ENCODE results near the gene SARNP.

SARNP gene

DNA sequence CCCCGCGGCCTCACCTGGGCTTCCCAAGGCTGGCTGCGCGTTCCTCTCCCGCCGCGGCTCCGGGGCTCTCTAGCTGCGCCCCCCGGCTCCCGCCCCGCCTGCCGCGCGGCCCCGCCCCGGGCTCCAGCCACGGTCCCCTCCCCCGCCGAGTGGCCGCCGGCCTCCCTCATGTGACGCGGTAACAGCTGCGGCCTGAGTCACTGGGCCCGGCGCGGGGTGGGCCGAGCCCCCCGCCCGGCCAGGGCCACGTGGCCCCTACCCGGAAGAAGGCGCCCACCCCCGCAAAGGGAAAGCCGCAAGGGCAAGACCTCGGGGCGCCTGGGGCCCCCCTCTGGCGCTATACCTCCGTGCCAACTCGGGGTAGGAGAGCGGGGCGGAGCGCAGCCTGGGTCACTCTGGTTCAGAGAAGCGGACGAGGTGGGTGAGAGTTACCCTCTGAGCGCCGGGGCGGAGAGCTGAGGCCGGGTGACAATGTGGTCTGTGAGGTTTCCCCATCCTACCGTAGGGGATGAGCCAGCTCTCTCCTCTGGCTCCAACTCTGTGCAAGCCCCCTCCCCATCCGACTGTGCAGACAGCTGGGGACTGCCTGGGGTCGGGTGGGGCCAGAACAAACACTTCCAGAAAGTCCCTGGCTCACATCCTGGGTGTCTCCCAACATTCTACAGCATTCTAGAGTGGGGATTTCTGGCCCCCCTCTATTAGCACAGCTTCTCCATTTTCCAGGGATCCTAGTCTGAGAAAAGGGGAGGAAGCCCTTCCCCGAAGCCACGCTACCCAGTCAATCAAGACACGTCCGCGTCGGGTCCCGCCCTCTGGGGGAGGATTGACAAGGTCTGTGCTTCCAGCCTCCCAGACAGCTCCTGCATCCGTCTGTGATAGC, 88.3 kb downstream of the SARNP start, which contains the start of gene CD63:
CD63 (minus strand) TSS at position 71 of the 880 bp plus-strand sequence. CDS start 668 bp downstream, outside the sequence.
- peak; percentile 96 for DNase-seq (ENCODE audit: low spot score)
- TF ChIP-seq, protein P1, sequence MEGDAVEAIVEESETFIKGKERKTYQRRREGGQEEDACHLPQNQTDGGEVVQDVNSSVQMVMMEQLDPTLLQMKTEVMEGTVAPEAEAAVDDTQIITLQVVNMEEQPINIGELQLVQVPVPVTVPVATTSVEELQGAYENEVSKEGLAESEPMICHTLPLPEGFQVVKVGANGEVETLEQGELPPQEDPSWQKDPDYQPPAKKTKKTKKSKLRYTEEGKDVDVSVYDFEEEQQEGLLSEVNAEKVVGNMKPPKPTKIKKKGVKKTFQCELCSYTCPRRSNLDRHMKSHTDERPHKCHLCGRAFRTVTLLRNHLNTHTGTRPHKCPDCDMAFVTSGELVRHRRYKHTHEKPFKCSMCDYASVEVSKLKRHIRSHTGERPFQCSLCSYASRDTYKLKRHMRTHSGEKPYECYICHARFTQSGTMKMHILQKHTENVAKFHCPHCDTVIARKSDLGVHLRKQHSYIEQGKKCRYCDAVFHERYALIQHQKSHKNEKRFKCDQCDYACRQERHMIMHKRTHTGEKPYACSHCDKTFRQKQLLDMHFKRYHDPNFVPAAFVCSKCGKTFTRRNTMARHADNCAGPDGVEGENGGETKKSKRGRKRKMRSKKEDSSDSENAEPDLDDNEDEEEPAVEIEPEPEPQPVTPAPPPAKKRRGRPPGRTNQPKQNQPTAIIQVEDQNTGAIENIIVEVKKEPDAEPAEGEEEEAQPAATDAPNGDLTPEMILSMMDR (conservative IDR thresholded peaks at IDR 0.05; ENCODE audit: low read depth) = no peak
- POLR2A ChIA-PET (ENCODE audit: low non-redundant PET) = interaction anchor here (0.5 kb wide), 2 partner anchors 318 to 332 kb away, joined by 3 read pairs; no protein-coding TSS in a partner anchor
- H3K27ac ChIP-seq = peak within 1 kb of the TSS; percentile 99
- CTCF ChIA-PET = interaction anchor here (0.5 to 1.3 kb wide), 3 partner anchors 9 to 33 kb away, joined by 3 to 5 read pairs (median 4); partner anchors contain the start of gene RDH5

DNA sequence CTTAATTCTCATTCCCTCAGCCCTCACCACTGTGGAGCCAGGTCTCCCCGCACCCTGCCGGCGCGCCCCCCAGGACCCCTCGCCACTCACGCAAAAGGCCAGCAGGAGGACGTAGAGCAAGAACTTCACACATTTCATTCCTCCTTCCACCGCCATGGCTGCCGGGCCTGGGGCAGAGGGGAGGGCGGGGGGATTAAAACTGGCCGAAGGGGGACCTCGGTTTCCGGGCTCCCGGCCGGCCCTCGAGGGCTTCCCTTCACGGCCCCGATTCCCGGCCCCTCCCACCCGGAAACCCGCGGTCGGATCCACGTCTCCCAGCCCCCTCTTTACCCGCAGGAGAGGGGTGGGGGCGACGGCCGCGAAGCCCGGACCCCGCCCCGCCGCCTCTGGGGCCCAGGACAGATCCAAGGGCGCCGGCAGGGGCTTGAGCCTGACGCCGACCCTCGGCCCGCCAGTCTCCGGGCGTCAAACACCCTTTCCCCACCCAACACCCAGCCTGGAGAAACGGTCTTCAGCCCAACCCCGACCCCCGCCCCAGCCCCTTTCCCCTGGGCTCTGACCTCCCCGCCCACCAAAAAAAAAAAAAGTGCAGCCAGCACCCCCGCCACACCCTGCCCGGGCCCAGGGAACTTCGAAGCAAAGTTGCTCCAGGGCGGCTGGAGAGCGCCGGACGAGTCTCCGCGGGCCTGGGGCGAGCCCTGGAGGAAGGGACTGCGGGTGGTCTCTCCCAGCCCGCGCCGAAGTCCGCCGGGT, 89.2 kb downstream of the SARNP start:
- H3K27ac ChIP-seq = peak overlapping the region; percentile 99
- CTCF ChIA-PET = interaction anchor here (0.6 kb wide), 1 partner anchor 55 kb away, joined by 5 read pairs; no protein-coding TSS in a partner anchor
- POLR2A ChIA-PET (ENCODE audit: low non-redundant PET) = no interaction called here
- DNase-seq (ENCODE audit: low spot score) = peak; percentile 55
- TF ChIP-seq, protein P1 (conservative IDR thresholded peaks at IDR 0.05; ENCODE audit: low read depth) = no peak

DNA sequence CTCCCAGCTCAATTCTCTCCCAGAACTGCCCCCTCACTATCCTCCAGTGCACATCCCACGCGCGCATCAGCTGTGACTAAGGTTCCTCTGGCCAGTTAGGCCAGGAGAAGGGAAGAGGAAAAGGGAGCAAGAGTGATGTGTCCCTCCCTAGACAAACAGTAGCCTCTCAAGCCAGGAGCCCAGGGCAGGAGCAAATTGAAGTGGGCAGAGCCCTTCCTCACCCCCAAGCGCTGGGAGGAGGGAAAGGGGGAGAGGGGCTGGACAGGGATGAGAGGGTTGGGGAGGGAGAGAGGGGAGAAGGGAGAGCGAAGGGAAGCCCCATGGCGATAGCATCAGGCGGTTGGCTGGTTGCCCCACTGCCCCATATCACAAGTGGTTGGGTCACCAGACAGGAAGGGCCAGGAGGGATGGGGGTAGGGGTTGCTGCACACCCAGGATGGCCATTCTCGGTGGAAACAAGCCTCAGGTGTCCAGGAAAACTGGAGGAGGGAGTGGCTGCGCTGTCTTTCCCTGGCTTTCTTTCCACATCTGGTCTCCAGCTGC, 89.8 kb downstream of the SARNP start:
- DNase-seq (ENCODE audit: low spot score) = no peak
- peak overlapping the region; percentile 99 for H3K27ac ChIP-seq
- TF ChIP-seq, protein P1 (conservative IDR thresholded peaks at IDR 0.05; ENCODE audit: low read depth) = no peak
- ChIA-PET POLR2A (ENCODE audit: low non-redundant PET) (no interaction called here), CTCF (interaction anchor here (0.6 to 0.7 kb wide), 2 partner anchors 55 to 108 kb away, joined by 5 read pairs; no protein-coding TSS in a partner anchor)

DNA sequence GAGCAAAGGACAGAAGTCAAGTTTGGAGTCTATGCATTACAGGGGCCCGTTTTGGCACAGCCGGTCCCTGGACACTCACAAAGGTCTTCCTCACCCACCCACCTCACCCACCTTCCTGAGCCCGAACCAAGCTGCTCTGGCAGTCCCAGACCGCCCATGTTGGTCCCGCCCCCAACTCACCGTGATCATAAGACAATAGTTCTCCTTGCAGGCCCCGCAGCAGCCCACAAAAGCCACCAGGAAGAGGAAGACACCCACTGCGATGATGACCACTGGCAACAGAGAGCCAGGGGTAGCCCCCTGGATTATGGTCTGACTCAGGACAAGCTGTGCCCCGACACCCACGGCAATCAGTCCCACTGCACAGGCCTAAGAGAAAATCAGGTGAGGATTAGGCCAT, 90.6 kb downstream of the SARNP start:
- ChIA-PET POLR2A (ENCODE audit: low non-redundant PET) (no interaction called here), CTCF (interaction anchor here (0.7 kb wide), 1 partner anchor 107 kb away, joined by 5 read pairs; no protein-coding TSS in a partner anchor)
- peak overlapping the region; percentile 99 for H3K27ac ChIP-seq
- no peak for DNase-seq (ENCODE audit: low spot score)
- TF ChIP-seq, protein P1 (conservative IDR thresholded peaks at IDR 0.05; ENCODE audit: low read depth) = no peak

DNA sequence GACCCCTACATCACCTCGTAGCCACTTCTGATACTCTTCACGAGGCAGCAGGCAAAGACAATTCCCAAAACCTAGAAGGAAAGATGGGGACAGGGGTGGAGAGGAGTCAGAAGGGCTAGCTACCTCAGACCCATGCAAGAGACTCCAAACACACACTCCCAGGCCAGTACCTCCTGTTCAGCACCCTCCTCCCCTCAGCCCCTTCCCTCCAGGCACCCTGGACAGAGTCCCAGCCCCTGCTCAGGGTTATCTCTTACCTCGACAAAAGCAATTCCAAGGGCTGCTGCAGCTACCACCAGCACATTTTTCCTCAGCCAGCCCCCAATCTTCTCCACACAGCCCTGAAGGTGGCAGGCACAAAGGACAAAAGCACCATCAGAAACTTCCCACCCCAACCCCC, 92.0 kb downstream of the SARNP start:
- TF ChIP-seq, protein P1 (conservative IDR thresholded peaks at IDR 0.05; ENCODE audit: low read depth) = no peak
- no peak for DNase-seq (ENCODE audit: low spot score)
- peak overlapping the region; percentile 99 for H3K27ac ChIP-seq
- ChIA-PET POLR2A (ENCODE audit: low non-redundant PET) (no interaction called here), CTCF (interaction anchor here (1.3 kb wide), 1 partner anchor 12 kb away, joined by 11 read pairs; no protein-coding TSS in a partner anchor)

DNA sequence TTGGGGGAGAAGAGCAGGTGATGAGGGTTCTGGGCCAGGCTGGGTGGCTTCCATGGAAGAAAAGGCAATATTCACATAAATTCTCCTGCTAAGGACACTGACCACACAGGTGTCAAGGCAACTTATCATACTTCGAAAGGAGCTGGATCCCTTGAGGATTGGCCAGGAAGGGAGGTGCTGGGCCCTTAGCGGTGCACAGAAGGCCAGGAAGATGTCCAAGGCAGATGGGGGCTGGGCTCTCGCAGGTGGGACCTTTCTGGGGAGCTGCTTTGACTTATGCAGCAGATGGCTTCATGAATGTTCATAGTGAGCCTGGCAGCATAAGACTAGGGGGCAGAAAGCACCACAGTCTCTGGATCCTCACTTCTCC, 92.6 kb downstream of the SARNP start:
- ChIA-PET POLR2A (ENCODE audit: low non-redundant PET) (interaction anchor here (0.6 kb wide), 1 partner anchor 43 kb away, joined by 3 read pairs; no protein-coding TSS in a partner anchor), CTCF (interaction anchor here (0.6 to 1.3 kb wide), 3 partner anchors 13 to 420 kb away, joined by 3 to 11 read pairs (median 3); no protein-coding TSS in a partner anchor)
- H3K27ac ChIP-seq = peak overlapping the region; percentile 99
- DNase-seq (ENCODE audit: low spot score) = no peak
- TF ChIP-seq, protein P1 (conservative IDR thresholded peaks at IDR 0.05; ENCODE audit: low read depth) = 0 out of 2 replicates have a peak, but pooled peaks have one; percentile 4

All from RWPE1 (cell line).